Panc1 (cell line): Measurements from ENCODE around the gene BHLHE40.

ENCODE experiments used
- CTCF ChIP-seq: fragments of 450-650 bp; IDR thresholded peaks from 2 replicates; pipeline ENCODE4 v1.5.1; 2017; ENCODE audit warnings: mild to moderate bottlenecking
- POLR2AphosphoS5 ChIP-seq: IDR thresholded peaks from 2 replicates; pipeline ENCODE4 v1.6.1; 2012; ENCODE audit warnings: mild to moderate bottlenecking, low read depth, low read length, moderate library complexity
- REST ChIP-seq, 2 experiments: IDR thresholded peaks; 2 replicates each; pipeline ENCODE4 v1.6.1; 2011 to 2012; ENCODE audit warnings: low read depth in 2 of 2, control low read depth in 1 of 2, low read length in 1 of 2, mild to moderate bottlenecking in 1 of 2, moderate library complexity in 1 of 2; ENCODE audit not compliant: insufficient read depth in 1 of 2
- SIN3A ChIP-seq: IDR thresholded peaks from 2 replicates; pipeline ENCODE4 v1.6.1; 2012; ENCODE audit warnings: low read depth, mild to moderate bottlenecking, low read length, moderate library complexity, borderline replicate concordance; ENCODE audit not compliant: insufficient read depth
- TCF7L2 ChIP-seq: IDR thresholded peaks from 2 replicates; pipeline ENCODE4 v1.6.1; 2011; ENCODE audit warnings: mild to moderate bottlenecking, low read depth, low read length, inconsistent platforms

GRCh38 chr3:4986782-4987537 lies 7.7 kb downstream of the BHLHE40 start:
- no peak for TF ChIP-seq CTCF
- TF ChIP-seq POLR2AphosphoS5: peak; percentile 65; the same call in 1 of the 2 replicates
- no peak for TF ChIP-seq SIN3A
- no peak for TF ChIP-seq REST (IDR thresholded peaks at IDR 0.05; ENCODE audit: insufficient read depth in 1 of 2, low read depth in 2 of 2, low read length in 1 of 2)
- TF ChIP-seq TCF7L2: peak; percentile 100
